ENCODE results near the gene SMAD9. TPM values are rescaled to one million over a fixed set of nuclear protein-coding genes. Genes with fewer than 3 reads are reported as not detected.

Gene SMAD9
- total RNA-seq, 6 experiments from 2014 or later = 0.80 to 1.5 (median 1.3) TPM

DNA sequence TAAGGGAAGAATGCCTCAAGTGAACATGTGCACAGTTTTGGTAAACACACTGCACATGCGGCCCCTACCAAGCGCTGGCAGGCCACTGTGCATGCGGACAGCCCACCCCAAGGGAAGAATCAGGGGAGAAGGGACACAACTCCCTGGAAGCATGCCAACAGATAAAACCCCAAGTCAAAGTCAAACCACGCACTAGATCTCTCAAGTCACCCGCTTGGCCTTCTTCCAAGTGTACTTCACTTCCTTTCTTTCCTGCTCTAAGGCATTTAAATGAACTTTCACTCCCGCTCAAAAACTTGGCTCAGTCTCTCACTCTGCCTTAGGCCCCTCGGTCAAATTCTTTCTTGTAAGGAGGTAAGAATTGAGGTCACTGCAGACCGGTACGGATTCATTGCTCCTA is 105.6 kb downstream of the SMAD9 start:
- 37% methylated on average over 5 of the region's 9 CpGs for WGBS (ENCODE audit: insufficient coverage, low coverage, low lambda C conversion rate, missing lambda C conversion rate)

DNA sequence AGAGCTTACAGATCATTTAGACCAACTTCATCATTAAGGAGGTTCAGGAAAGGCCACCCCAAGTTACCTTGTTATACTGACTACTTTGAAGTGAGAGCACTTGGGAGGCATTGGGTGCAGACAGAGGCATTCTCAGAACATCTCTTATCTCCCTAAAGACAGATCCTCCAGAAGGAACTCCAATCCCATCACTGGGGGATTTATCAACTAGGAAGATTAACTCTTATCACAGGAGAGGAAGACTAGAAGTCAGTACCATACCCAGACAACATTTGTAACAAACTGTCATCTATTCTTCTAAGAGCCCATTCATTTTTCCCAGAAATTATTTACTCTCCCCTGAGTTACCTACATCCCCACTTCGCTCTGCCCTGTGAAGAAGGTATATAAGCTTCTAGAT is 106.8 kb downstream of the SMAD9 start:
- Histone ChIP-seq H3K9me3 (no peaks in the 10 kb centered on the region), H3K27ac (no peak overlapping the region), H3K4me1 (peaks cover 0 to 3% (median 0%) of the 10 kb centered on the region in 4 donors), H3K36me3 (no peaks in the 10 kb centered on the region), H3K27me3 (no peaks in the 10 kb centered on the region), H3K4me3 (no peak overlapping the region)
- 57% methylated on average over 1 of the region's 1 CpG for WGBS (ENCODE audit: insufficient coverage, low coverage, low lambda C conversion rate, missing lambda C conversion rate)
- TF ChIP-seq, protein P1, sequence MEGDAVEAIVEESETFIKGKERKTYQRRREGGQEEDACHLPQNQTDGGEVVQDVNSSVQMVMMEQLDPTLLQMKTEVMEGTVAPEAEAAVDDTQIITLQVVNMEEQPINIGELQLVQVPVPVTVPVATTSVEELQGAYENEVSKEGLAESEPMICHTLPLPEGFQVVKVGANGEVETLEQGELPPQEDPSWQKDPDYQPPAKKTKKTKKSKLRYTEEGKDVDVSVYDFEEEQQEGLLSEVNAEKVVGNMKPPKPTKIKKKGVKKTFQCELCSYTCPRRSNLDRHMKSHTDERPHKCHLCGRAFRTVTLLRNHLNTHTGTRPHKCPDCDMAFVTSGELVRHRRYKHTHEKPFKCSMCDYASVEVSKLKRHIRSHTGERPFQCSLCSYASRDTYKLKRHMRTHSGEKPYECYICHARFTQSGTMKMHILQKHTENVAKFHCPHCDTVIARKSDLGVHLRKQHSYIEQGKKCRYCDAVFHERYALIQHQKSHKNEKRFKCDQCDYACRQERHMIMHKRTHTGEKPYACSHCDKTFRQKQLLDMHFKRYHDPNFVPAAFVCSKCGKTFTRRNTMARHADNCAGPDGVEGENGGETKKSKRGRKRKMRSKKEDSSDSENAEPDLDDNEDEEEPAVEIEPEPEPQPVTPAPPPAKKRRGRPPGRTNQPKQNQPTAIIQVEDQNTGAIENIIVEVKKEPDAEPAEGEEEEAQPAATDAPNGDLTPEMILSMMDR (IDR thresholded peaks at IDR 0.05) = no peak
- ATAC-seq = no peak
- intact Hi-C loops (cut with DNase I) = no loop called here
- no peak for DNase-seq

More for the DNA sequence above, 105.6 kb downstream of the SMAD9 start:
- Histone ChIP-seq H3K9me3 (no peaks in the 10 kb centered on the region), H3K4me3 (no peak overlapping the region), H3K27me3 (no peaks in the 10 kb centered on the region), H3K36me3 (no peaks in the 10 kb centered on the region), H3K4me1 (peaks cover 0 to 3% (median 0%) of the 10 kb centered on the region in 4 donors), H3K27ac (no peak overlapping the region)
- intact Hi-C loops (cut with DNase I) = no loop called here
- DNase-seq (no peak), ATAC-seq (no peak)
- TF ChIP-seq POLR2A (IDR thresholded peaks at IDR 0.05) = no peak
- TF ChIP-seq, protein P1 (IDR thresholded peaks at IDR 0.05) = no peak

DNA sequence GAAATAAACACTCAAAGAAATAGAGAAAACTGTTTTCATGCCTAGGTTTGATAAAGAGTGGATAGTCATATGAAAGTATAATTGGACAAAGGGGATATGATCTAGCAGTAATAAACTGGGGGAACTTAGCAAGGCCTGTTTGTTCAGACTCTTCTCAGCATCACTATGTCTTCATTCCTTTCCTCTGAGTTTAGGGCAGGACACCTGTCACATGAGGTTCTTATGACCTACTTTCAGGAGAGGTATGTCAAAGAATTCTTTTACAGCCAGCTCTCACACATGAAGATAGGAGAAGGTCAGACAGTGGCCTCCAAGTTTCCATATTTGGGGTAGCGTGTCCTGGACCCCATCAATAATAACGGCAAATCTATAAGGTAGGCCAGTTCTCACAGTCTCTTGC is 112.4 kb downstream of the SMAD9 start:
- Histone ChIP-seq H3K4me3 (no peak overlapping the region), H3K36me3 (no peaks in the 10 kb centered on the region), H3K4me1 (no peaks in the 10 kb centered on the region), H3K9me3 (no peaks in the 10 kb centered on the region), H3K27me3 (no peaks in the 10 kb centered on the region), H3K27ac (no peak overlapping the region)
- ATAC-seq = no peak
- TF ChIP-seq POLR2A (IDR thresholded peaks at IDR 0.05) = no peak
- TF ChIP-seq, protein P1 (IDR thresholded peaks at IDR 0.05) = no peak
- no peak for DNase-seq
- 100% methylated on average over 2 of the region's 2 CpGs for WGBS (ENCODE audit: insufficient coverage, low coverage, low lambda C conversion rate, missing lambda C conversion rate)
- intact Hi-C loops (cut with DNase I) = no loop called here

DNA sequence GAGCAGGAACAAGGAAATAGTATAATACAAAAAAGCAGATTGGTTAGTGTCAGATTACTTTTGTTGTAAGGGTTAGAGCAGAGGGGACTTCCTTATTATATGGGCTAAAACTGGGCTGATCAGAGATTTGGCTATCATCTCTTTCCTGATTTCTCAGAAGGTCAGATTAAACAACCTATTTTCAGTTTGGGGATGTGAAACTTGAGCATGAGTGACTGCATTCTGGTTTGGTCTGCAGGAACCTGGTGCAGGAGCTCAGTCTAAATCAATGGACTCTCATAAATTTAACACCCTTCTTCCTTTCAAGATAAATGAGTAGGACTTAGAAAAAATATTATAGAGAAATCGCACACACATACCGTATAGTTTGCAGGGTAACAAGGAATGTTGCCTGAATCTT is 113.9 kb downstream of the SMAD9 start:
- Histone ChIP-seq H3K9me3 (no peaks in the 10 kb centered on the region), H3K36me3 (no peaks in the 10 kb centered on the region), H3K27ac (no peak overlapping the region), H3K4me3 (no peak overlapping the region), H3K4me1 (no peaks in the 10 kb centered on the region), H3K27me3 (no peaks in the 10 kb centered on the region)
- ATAC-seq = no peak
- no peak for DNase-seq
- intact Hi-C loops (cut with DNase I) = no loop called here
- no peak for TF ChIP-seq POLR2A (IDR thresholded peaks at IDR 0.05)
- TF ChIP-seq, protein P1 (IDR thresholded peaks at IDR 0.05) = no peak
- 90% methylated on average over 2 of the region's 2 CpGs for WGBS (ENCODE audit: insufficient coverage, low coverage, low lambda C conversion rate, missing lambda C conversion rate)

DNA sequence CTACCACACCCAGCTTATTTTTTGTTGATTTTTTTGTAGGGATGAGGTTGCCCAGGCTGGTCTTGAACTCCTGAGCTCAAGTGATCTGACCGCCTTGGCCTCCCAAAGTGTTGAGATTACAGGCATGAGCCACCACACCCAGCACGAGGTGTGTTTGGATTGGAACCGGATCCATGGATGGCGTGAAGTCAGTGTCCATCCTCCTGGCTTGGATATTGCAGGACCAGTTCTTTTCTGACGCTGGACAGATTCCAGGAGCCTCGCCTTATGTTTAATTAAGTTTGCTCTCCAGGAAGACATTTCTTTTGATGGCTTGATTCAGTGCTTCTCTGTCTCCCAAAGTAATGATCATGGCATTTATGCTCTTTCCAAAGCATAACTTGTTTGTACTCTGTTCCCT is 115.5 kb downstream of the SMAD9 start:
- no peak for ATAC-seq
- Histone ChIP-seq H3K4me1 (no peaks in the 10 kb centered on the region), H3K4me3 (no peak overlapping the region), H3K27me3 (no peaks in the 10 kb centered on the region), H3K9me3 (no peaks in the 10 kb centered on the region), H3K27ac (no peak overlapping the region), H3K36me3 (no peaks in the 10 kb centered on the region)
- TF ChIP-seq POLR2A (IDR thresholded peaks at IDR 0.05) = no peak
- TF ChIP-seq, protein P1 (IDR thresholded peaks at IDR 0.05) = no peak
- DNase-seq = no peak
- WGBS (ENCODE audit: insufficient coverage, low coverage, low lambda C conversion rate, missing lambda C conversion rate) = 73% methylated on average over 2 of the region's 6 CpGs
- intact Hi-C loops (cut with DNase I) = no loop called here

Measured in right lobe of liver (tissue), 6 donors.